HPDE6-E6E7 (cell line): Measurements from ENCODE around the gene IL17C.
A peak's percentile ranks its signal among the peaks of the same experiment; 100 is the strongest.

Experiments used
- DNase-seq: peaks from one replicate; pipeline ENCODE4 v3.0.0; 2011; ENCODE audit warnings: missing footprints; ENCODE audit errors: extremely low spot score

IL17C gene

DNA sequence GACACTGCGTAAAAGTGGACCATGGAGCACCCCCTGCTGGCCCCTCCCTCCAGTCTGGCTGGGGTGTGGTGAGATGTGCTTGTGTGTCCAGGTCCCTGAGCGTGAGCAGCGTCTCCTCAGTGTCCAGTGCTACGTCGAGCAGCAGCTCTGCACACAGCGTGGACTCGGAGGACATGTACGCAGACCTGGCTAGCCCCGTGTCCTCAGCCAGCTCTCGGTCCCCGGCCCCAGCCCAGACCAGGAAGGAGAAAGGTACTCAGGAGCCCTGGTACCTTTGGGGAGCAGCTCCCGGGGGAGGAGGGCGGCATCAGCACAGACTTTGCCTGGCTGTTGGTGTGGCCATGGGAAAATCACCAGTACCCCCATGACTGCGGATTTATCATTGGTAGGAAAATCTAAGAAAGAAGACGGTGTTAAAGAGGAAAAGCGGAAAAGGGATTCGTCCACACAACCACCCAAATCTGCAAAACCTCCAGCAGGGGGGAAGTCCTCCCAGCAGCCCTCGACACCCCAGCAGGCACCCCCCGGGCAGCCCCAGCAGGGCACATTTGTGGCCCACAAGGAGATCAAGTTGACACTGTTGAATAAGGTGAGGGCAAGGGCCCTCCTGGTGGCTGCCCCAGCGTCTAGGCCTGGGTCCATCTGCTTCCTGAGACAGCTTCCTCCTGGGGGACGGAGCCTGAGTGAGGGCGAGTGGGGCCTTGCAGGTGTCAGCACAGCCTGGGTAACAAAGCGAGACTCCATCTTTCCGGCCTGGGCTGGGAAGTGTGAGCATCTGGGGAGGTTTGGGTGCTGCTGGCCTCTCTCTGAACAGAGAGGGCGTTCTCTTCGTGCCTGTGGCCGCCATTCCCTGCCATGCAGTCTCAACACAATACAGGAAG is 10.6 kb upstream of the IL17C start:
- DNase-seq: no peak

DNA sequence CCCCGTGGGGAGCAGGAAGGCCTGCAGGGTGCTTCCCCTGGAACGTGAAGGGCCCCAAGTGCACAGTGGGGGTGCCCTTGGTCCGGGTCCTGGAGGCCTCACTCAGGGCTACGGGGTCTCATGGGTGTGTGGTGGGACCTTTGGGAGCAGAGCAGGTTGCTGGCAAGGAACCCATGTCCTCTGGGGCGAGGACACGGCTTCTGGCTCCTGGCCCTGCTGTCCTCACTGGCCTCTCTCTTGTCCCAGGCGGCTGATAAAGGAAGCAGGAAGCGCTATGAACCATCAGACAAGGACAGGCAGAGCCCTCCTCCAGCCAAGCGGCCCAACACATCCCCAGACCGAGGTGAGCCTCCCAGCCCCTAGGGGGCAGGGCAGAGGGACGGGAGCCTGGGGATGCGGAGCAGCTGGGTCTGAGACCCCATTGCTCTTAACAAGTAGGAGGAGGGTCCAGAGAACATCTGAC is 9.8 kb upstream of the IL17C start:
- no peak for DNase-seq

DNA sequence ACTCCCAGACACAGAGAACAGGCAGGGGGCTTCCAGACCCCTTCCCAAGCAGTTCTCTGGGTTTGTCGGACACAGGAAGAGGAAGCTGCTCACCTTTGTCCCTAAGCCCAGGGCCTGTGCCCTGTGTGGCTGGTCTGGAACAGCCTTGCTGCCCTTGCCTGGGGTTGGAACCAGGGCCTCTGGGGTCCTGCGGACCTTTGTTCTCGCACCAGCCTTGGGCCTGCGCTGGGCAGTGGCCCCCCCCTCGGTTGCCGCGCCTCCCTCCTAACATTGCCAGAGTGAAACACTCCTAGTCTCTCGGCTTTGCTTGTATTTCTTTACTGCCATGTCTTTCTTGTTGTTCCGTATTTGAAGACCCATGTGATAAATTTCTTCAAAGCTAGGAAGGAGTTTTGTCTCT is 8.5 kb upstream of the IL17C start:
- no peak for DNase-seq

DNA sequence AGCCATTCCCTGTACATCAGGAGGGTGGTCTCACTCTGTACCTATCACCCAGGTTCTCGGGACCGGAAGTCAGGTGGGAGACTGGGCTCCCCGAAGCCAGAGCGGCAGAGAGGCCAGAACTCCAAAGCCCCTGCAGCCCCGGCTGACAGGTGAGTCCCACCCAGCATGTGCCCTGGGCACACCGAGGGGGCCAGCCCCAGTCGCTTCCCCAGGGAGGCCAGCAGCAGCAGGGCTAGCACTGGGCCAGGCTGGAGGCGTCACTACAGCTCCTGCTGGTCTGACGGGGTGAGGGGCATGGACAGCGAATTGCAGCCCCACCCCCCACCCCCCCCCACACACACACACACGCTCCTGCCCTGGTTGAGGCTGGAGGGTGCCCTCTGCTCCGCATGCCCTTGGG is 7.9 kb upstream of the IL17C start:
- DNase-seq: no peak

- DNase-seq: no peak
Observed at GRCh38 chr16:88630941-88631340, 7.4 kb upstream of the IL17C start.

DNA sequence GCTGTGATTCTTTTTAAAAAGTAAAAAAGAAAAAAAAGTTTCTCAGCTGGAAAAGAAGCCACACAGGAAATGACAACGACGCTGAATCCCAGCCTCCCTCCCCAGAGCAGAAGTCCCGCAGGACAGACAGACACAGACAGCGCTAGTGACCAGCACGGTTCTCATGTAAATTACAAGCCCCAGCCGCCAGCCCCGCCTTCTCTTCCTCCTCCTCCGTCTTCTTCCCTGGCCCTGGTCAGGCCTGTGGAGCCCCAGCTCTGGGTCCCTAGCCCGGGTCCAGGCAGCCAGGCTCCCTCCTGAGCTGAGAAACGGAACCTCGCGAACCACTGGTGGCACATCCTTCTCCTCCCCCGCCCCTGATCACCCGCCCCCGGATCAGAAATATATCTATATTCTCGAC is 7.0 kb upstream of the IL17C start:
- DNase-seq: no peak

DNA sequence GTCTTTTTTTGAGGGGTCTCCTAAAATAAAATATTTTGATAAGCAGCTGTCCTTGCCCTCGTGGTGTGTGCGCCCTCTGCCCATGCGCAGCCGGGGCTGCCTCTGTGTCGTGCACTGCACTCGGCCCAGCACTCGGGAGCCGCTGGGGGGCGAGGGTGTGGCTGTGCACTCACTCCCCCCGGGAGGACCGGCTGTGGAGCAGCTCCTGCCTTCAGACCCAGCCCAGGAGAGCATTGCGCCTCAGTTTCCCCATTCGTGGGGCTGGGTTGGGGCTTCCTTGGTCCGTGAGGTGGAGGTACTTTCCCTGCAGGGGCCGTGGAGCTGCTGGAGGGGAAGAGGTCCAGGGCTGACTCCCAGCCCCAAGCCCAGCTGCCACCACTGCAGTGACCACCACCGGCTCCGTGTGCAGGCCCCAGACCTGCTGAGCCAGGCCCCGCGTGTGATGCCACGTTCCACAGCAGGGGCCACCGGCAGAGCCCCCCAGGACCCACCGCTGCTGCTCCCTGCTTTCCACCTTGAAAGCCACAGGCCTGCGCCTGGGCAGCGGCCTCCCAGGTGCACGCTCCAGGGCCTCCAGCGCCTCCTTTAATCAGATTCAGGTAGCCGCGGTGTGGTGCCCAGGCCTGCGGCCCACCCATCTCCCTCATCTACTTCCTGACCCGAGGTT is 6.3 kb upstream of the IL17C start:
- DNase-seq: no peak

GRCh38 chr16:88632587-88632930 is 5.8 kb upstream of the IL17C start:
- DNase-seq: no peak

DNA sequence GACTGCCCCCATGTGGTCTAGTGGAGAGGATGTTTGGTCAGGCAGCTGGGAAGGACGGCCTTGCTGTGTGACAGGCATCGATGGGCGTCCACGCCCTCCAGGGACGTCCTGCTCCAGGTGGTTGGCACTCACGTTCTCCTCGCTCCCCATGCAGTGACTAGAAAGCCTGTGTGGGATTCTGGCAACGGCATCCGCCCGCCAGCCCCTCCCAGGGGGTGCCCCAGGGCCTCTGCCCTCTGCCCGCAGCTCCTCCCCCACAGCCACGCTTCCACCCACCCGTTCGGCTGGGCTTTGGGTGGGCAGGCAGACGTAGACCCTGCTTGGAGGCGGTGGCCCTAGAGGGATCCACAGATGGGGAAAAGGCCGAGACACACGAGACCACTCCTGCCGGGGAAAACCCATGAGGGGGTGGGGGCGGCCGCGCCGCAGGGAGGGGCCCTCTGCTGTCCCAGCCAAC is 4.7 kb upstream of the IL17C start:
- DNase-seq: peak; percentile 80

DNA sequence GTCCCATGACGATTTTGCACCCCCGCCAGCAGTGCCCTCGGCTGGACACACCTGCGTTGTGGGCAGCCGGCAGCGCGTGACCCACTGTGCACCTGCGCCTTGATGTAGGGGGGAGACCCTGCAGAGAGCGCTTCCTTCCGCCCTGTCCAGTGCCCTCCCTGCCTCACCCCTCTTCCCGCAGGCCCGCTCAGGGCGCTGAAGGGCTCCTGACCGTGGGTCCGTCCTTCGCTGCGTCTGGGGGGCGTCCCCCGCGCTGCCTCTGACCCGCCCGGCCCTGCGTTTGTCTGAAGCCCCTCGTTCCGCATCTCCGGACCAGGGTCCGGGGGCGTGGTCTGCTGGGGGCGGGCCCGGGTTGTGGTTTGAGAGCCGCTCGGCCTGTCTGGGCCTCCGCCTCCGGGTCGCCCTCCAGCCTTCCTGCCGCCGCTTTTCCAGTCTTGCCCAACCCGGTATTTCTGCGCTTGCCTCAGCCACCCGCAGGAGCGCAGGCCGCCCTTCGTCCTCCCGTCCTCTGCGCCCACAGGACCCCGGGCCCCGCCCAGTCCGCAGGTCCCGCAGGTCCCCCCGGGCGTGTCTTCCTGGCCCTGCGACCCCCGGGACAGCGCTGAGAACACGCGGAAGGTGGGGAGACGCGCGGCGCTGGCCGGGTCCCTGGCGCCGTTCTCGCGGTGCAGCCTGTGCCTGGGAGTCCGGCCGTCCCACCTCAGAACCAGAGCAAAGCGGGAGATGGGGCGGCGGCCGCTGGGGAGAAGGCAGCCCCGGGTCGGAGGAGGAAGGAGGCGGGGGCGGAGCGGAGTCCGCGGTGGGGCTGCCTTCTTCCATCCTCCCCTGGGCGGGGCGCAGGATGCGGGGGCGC is 4.0 kb upstream of the IL17C start:
- peak; percentile 60 for DNase-seq

DNA sequence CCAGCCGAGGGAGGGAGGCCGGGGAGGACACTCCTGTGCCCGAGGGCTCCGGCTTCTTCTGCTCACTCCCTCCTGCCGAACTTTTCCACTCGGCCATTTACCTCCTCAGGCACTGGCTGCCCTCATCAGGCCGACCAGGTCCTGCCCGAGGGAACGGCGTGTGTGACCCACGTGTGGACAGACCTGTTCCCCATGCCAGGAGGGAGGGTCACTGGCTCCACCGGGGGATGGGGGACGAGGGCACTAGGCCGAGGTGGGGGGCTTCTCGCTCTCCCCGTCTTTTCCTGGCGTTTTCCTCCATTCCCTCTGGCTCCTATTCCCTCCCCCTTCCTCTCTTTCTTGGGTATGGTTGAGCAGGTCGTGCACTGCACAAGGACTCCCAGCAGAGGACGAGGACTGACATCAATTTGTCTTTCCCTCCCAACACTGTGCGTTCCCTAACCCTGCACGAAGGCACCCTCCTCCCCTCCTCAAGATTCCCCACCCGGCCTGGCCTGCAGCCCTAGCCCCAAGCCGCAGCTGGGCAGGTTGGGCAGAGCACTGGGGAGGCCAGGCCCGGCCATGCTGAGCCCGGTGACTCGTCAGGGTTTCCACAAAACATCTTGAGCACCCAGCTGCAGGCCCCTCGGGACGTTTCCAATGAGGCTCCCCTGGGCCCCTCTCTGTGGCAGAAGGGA is 3.2 kb upstream of the IL17C start:
- DNase-seq: no peak

- no peak for DNase-seq
Observed at GRCh38 chr16:88635671-88636319, 2.6 kb upstream of the IL17C start.

GRCh38 chr16:88636488-88637265 is 1.7 kb upstream of the IL17C start:
- DNase-seq: no peak

DNA sequence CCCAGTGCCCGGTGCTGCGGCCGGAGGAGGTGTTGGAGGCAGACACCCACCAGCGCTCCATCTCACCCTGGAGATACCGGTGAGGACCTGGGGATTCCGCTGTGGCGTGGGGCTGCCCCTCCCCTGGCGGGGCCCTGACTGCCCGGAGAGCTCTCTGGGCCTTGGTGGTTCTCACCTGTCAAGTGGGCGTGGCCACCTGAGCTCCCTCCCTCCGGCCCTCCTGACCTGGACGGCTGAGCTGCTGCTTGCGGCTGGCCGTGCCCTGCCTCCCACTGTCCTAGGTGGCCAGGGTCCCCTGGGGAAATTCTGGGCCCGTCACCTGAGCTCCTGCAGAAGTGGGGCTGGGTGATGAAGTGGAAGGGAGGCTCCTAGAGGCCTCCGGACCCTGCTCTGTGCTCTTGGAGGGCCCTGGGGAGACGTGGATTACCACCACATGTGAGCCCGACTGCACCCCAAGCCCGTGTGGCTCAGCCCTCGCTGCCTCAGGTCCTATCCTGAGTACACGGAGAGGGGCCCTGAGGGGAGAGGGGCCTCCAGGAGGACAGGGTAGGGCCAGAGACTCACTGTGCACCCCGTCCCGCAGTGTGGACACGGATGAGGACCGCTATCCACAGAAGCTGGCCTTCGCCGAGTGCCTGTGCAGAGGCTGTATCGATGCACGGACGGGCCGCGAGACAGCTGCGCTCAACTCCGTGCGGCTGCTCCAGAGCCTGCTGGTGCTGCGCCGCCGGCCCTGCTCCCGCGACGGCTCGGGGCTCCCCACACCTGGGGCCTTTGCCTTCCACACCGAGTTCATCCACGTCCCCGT is 1.1 kb downstream of the IL17C start:
- no peak for DNase-seq

DNA sequence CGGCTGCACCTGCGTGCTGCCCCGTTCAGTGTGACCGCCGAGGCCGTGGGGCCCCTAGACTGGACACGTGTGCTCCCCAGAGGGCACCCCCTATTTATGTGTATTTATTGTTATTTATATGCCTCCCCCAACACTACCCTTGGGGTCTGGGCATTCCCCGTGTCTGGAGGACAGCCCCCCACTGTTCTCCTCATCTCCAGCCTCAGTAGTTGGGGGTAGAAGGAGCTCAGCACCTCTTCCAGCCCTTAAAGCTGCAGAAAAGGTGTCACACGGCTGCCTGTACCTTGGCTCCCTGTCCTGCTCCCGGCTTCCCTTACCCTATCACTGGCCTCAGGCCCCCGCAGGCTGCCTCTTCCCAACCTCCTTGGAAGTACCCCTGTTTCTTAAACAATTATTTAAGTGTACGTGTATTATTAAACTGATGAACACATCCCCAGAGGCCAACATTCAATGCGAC is 1.7 kb downstream of the IL17C start:
- DNase-seq: no peak

DNA sequence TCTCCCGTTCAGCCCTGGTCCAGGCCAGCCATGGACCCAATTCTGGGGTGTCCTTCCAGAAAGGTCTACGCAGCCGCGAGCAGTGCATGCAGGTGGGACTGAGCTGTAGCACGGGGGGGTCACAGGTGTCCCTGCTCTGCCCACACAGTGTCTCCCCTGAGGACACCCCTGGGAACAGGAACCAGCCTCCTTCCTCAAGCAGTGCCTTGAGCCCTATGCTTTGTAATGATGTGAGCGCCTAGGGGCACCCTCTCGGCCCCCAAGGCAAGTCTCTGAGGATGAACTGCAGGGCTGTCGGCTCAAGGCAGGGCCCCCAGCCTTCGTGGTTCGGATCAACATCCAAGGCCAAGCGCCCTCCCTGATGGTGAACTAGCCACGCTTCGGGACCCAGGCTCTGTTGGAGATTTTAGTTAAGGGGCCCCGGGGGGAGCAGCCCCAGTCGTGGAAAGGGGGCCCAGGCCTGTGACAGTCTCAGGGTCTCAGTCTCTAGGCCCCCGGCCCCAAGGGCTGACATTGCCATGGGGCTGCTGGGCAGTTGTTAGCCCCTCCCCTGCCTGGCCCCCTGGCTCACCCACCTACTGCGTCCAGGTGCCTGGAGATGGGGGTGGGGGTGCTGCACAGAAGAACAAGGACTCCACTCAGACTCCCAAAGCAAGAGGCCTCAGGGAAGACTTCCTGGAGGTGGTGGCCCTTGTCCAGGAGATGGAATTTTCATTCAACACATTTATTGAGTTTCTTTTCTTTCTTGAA is 2.3 kb downstream of the IL17C start:
- DNase-seq: no peak

GRCh38 chr16:88642881-88643643 is 4.7 kb downstream of the IL17C start:
- no peak for DNase-seq

- DNase-seq: no peak
Observed at GRCh38 chr16:88643644-88643932, 5.2 kb downstream of the IL17C start.
